ENCODE results near the gene TEAD1.

TEAD1 gene

GRCh38 chr11:12809864-12810567 lies 135.8 kb downstream of the TEAD1 start:
- H3K4me3 ChIP-seq (ENCODE audit: low read depth, low read length): no peak overlapping the region
- no peak for TF ChIP-seq CTCF (IDR thresholded peaks at IDR 0.05; ENCODE audit: insufficient read depth, low read depth, low read length, missing control alignments)
- DNase-seq (ENCODE audit: low read depth): no peak

GRCh38 chr11:12810568-12810894 lies 136.3 kb downstream of the TEAD1 start:
- H3K4me3 ChIP-seq (ENCODE audit: low read depth, low read length): no peak overlapping the region
- TF ChIP-seq CTCF (IDR thresholded peaks at IDR 0.05; ENCODE audit: insufficient read depth, low read depth, low read length, missing control alignments): no peak
- DNase-seq (ENCODE audit: low read depth): no peak

- no peak overlapping the region for H3K4me3 ChIP-seq (ENCODE audit: low read depth, low read length)
- no peak for TF ChIP-seq CTCF (IDR thresholded peaks at IDR 0.05; ENCODE audit: insufficient read depth, low read depth, low read length, missing control alignments)
- peak; percentile 71 for DNase-seq (ENCODE audit: low read depth)
Observed at GRCh38 chr11:12811861-12812260, 137.6 kb downstream of the TEAD1 start.

- H3K4me3 ChIP-seq (ENCODE audit: low read depth, low read length): no peak overlapping the region
- TF ChIP-seq CTCF (IDR thresholded peaks at IDR 0.05; ENCODE audit: insufficient read depth, low read depth, low read length, missing control alignments): no peak
- DNase-seq (ENCODE audit: low read depth): no peak
Observed at GRCh38 chr11:12812849-12813248, 138.6 kb downstream of the TEAD1 start.

GRCh38 chr11:12813371-12814225 lies 139.4 kb downstream of the TEAD1 start:
- TF ChIP-seq CTCF (IDR thresholded peaks at IDR 0.05; ENCODE audit: insufficient read depth, low read depth, low read length, missing control alignments): no peak
- H3K4me3 ChIP-seq (ENCODE audit: low read depth, low read length): no peak overlapping the region
- DNase-seq (ENCODE audit: low read depth): no peak

GRCh38 chr11:12815129-12815480 lies 140.9 kb downstream of the TEAD1 start:
- no peak for DNase-seq (ENCODE audit: low read depth)
- TF ChIP-seq CTCF (IDR thresholded peaks at IDR 0.05; ENCODE audit: insufficient read depth, low read depth, low read length, missing control alignments): no peak
- H3K4me3 ChIP-seq (ENCODE audit: low read depth, low read length): no peak overlapping the region

Data from GM12865 (cell line).